GM04504 (cell line): ENCODE data around the gene DNAJC10.

ENCODE experiments used
- DNase-seq: peaks from one replicate; pipeline ENCODE4 v3.0.0-alpha.2; 2012; ENCODE audit warnings: low read depth

Gene DNAJC10

DNA sequence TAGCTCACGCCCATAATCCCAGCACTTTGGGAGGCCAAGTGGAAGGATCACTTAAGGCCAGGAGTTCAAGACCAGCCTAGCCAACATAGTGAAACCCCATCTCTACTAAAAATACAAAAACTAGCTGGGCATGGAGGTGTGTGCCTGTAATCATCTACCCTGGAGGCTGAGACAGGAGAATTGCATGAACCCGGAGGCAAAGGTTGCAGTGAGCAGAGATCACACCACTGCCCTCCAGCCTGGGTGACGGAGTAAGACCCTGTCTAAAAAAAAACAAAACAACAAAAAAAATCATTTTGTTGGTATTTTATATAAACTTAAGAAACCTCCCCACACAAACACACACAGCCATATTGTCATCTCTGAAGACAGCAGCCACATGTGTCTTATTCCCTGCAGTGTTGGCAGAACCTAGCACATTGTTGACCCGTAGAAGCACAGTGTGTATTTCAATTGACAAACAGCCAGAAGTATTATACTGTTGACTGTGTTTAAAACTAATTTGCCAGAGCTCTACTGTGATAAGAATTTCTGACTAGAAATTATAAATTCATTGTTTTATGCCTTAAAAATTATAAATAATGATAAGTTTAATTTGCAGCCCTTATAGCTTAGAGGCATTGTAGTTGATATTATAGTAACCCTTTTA, 68.1 kb downstream of the DNAJC10 start:
- DNase-seq = no peak

DNA sequence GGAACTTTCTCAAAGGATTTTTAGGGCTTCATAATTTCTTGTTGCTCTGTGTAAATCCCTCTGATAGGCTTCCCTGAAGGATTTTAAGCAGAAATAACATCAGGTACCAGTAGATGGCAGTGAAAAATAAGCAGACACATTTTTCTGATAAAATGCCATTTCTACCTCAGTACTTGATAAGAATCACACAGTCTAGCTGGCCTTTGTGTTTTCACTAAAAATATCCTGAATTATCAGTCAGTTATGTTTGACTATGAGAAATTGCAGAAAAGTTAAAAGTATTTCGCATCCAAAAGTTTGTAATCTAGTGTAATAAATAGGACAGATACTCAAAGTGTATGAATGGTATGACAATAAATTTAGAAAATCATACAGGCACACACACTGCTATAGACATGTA, 68.7 kb downstream of the DNAJC10 start:
- DNase-seq = no peak

DNA sequence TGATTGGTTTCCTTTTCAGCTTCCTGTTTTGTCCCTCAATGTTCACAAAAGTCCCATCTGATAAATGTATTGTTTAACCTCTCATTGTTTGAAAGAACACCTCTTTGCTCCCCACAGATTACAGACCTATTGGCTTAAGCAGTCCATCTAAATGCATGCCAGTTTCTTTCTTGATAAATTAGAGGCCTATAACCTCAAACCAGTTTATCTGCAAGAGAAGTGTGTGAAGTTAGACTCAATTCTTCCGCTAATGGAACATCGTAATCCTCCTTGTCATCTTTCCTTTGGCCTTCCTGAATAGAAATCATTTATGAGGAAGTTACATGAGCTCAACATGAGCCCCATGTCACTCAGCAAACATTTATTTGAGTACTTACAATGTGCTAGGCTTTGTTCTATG, 76.4 kb downstream of the DNAJC10 start:
- DNase-seq = no peak

DNA sequence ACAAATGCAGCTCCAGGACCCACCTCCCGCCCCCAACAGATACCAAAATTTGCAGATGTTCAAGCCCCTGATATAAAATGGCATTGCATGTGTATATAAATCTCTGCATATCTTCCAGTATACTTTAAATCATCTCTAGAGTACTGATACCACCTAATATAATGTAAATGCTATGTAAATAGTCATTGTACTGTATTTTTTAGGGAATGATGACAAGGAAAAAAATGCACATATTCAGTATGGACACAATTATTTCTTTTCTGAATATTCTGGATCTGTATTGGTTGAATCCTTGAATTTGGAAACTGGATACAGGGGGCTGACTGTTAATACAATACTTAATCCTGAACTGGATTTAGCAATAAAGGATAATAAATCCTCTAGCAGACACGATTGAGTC, 82.7 kb downstream of the DNAJC10 start:
- DNase-seq = no peak

DNA sequence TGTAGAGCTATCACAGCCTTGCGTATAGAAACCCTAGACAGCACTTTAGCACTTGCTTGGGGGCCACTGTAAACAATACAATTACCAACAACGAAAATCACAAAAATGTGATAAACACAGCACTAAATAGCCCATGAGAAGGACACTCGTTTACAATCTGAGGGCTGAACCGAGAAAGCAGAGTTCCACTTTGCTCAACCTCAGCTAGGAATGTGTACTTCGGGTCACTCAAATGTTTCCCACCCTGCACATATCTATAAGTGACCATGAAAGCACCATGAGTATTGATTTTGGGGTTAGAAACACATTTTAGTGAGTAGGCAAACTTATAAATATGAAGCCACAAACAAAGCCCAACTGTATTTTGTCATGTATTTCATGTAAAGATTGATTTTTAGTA, 88.1 kb downstream of the DNAJC10 start:
- no peak for DNase-seq

DNA sequence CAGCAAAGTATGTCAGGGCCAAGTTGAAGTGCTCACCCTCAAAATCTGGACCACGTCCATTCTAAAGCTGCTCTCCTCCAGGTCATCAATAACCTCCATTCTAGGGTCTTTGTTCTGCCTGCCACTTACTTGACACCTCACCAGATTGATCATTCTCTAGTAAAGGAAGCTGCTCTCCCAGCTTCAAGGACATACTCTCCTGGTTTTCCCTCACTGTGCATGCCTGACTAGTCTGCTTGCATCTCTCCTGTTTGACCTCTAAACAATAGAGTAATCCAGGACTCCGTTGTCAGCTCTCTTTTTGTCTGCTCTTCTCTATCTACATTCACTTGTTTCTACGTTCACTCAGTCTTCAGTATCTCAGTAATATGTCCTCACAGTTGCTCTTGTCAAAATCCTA, 91.3 kb downstream of the DNAJC10 start:
- DNase-seq = no peak

DNA sequence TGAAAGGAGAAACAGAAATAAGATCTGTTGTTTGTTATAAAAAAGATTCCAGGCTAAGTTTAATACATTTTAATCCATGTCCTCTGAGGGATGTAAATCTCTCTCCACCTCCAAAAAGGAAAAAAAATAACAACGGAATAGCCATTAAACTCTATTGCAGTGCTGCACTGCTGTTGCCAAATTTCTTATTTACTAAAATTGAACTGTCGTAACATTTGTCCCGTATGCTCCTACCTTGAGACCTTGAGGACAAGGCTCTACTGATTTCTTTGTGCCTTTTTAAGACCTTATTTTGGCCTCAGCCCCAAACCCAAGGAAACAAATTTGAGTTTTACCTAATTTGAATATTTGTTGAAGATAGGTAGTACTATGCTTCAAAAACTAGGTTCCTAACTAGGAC, 94.0 kb downstream of the DNAJC10 start:
- DNase-seq = no peak

DNA sequence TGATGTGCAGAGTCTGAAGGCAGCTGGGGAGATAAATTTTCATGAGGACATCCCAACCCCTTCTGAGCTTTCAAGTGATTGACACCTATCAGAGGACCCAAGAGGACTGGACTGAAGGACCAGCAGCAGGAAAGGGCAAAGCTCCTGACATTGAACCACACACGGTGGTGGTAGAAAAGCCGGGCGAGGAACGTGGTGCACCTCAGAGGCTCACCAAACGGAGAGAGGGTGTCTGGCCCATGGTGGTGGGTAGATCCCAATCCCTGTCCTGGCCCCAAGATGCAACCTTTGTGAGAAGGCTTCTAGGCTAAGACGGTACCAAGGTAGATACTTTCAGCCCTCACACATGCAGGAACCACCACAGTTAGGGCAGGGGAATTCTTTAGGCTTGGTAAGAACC, 98.3 kb downstream of the DNAJC10 start:
- DNase-seq = no peak

DNA sequence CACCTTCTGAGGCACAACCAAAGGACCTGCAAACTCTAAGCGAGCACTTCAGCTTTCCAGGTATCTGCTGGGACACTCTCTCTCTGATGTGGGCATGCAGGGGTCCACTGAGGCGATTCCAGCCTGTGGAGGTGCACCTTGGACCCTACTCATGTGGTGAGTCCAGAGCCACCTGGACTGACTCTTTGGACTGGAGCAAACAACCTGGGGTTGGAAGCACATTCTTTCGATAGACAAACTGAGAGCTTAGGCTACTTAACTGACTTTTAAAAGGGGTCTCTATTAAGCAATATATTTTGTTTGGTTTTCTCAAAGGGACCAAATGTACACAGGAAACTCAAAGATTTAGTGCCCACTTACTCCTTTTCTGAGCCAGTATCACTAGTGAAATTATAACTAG, 98.7 kb downstream of the DNAJC10 start:
- no peak for DNase-seq

DNA sequence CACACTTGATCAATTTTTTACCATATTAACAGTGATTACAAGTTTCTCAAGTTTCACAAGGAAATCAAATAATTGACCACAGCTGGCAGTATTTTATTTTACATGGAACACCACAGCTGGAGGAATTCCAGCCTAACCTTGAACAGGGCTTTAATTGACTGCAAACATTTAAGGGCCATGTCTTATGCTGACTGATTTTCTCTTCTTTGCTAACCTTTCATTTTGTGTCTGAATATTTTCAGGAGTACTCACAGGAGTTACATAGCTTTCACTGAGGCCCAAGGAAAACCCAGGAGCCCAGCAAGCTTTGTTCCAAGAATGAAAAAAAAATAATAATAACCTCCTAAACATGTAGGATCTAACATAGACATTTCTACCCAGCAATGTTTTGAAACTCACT, 100.8 kb downstream of the DNAJC10 start:
- DNase-seq = no peak

DNA sequence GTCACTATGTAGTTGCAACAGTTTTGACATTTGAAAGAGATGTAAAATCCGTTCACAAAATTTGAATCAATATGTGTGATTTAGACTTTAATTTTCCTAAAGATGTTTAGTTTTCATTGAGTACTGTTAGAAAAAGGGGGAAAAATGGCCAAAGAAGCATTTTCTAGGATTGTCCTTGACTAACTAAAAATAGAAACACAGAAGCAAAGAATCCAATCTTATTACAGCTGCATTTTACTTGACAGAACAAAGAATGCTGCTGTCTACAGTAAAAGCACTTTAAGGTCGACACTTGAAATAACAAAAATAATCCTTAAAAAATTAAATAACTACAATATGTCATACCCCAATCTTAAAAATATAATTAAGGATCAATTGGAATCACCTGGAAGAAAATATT, 101.5 kb downstream of the DNAJC10 start:
- no peak for DNase-seq

DNA sequence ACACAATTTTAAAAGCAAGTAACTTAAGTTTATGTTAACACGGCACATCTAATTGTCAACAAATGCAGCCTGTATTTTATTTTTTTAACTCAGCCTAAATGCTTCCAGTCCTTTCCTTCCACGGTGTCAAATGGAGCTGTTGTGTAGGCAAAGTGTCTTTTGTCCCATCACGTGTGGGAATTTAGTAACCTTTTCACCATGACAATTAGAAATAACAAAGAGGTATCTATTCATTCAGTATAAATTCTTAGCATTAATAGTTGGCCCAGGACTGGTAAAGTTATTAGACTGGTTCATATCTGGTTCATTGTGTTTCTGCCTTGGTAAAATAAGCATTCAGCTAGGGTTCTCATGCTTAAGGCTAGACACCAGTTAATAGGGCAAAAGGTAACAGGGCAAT, 102.4 kb downstream of the DNAJC10 start:
- no peak for DNase-seq

DNA sequence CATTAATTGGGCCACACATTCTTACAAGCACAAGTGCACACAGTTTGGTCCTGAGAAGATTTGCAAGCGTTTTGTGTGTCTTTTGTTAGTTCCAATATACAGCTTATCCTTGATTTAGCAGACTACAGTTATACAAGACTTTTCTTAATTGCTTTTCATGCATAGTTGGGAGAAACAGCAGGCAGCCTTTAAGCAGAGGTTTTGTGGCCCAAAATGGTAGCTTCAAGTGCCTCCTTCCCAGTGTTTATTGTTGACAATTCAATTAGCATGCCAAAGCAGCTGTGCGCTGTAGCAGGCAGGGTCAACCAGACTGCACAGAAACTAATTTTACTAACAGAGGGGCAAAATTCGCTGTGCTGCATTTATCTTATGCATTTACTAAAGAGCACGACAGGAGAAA, 102.9 kb downstream of the DNAJC10 start:
- DNase-seq = no peak

DNA sequence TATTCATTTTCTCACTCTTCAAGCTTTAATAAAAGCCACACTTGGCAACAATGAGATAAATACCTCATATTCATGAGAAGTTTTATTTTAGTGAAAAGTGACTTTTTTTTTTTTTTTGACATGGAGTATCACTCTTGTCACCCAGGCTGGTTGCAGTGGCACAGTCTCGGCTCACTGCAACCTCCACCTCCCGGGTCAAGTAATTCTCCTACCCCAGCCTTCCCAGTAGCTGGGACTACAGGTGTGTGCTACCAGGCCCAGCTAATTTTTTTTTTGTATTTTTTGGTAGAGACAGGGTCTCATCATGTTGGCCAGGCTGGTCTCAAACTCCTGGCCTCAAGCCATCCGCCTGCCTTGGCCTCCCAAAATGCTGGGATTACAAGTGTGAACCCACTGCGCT, 103.4 kb downstream of the DNAJC10 start:
- DNase-seq = no peak

DNA sequence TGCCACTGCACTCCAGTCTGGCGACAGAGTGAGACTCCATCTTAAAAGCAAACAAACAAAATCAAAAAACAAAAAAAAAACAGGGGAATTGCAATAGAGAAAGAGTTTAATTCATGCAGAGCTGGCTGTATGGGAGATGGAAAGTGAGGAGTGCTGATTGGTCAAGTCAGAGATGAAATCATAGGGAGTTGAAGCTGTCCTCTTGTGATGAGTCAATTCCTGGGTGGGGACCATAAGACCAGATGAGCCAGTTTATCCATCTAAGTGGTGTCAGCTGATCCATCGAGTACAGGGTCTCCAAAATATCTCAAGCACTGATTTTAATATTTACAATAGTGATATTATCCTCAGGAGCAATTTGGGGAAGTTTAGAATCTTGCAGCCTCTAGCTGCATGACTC, 105.1 kb downstream of the DNAJC10 start:
- DNase-seq = no peak

DNA sequence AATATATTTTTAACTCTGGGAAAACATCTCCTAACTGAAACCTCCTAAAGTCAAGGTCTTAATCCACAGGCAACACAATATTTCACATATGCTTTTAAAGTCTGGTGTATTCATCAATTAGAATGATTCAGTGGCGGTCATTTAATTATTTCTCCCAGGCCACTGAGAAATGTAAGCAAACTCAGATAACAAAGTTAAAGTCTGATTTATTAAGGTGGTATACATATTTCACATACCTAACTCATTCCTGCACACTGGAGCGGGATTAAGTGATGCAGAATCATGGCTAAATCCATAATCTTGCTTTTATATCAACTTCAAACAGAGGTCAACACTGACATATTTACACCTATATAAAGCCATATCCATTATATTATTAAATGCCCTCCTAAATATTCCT, 106.7 kb downstream of the DNAJC10 start:
- no peak for DNase-seq

DNA sequence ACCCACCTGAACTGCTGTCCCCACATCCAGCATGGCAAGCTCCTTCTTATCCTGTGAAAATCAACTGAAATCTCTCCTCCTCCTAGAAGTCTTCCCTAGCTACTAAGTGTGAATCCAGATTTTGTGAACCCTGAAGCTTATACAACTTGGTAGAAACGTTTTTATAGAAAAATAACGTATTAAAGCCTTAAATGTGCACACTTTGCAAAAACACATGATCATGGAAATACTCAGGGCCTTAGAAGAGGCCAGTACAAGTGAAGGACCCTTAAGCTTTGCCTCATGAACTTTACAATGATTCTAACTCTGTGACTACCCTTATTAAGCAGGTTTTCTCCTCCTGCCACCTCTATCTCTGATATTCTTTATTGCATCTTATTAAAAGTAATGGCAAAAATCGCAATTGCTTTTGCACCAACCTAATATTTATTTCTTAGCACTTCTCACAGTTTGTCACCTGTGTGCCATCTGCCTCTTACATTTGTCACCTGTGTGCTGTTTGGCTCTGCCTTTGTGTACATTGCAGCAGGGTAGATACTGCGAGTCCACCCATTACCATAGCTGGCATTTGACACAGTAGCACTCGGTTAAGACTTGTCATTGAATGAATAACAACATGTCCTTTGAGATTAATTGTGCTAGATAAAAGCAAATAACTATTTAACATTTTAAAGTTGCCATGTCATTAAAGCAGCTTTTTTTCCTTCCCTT, 108.2 kb downstream of the DNAJC10 start:
- no peak for DNase-seq

DNA sequence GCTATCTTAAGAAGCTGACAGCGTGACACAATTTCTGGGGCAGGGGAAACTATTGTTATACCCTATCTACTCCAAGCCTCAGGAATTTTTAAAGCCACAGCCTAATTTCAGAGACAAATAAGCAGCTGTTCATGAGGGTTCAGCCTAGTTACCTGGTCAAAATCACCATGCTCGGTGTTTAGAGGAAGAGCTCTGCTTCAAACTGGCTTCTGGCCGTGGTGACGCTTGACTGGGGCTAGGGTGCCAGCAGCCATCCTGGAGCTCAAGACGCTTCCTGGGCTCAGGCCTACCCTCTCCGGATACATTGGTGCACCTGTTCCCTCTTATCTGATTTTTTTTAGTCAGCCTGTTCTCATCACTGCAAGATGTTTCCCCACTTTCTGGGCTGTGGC, 108.7 kb downstream of the DNAJC10 start:
- no peak for DNase-seq

DNA sequence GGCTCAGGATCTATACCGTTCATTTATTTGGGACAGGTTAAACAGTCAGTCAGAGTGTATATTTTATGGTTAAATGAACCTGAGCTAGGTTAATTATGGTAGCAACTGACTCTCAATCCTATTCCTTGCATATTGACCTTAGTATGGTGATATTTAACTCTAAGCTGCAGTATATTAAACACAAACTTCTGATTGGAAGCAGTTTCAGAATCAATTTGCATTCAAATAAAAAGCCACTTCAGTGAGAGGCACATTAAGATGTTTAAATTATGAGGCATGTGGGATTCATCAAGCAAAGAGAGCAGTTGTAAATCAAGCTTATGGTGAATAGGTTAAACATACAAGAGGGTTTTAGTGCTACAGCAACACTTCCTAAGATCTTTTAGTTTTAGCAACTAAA, 110.0 kb downstream of the DNAJC10 start:
- no peak for DNase-seq

DNA sequence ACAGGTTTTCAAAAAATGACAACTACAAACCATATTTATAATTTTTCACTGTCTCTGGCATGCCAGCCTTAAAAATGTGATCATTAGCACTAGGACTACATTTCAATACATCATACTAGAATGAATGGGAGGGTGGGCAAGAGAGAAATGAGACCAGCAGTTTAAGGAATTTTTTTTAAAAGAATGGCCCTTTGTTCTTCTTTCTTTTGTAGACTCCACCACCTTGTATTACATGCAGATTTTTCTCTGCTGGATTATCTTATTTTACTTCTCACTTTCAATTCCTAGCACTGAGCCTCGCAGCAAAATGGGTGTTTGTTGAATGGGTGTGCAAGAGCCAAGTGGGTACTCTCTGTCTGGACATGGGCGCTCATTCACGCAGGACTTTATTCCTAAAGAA, 110.4 kb downstream of the DNAJC10 start:
- no peak for DNase-seq

DNA sequence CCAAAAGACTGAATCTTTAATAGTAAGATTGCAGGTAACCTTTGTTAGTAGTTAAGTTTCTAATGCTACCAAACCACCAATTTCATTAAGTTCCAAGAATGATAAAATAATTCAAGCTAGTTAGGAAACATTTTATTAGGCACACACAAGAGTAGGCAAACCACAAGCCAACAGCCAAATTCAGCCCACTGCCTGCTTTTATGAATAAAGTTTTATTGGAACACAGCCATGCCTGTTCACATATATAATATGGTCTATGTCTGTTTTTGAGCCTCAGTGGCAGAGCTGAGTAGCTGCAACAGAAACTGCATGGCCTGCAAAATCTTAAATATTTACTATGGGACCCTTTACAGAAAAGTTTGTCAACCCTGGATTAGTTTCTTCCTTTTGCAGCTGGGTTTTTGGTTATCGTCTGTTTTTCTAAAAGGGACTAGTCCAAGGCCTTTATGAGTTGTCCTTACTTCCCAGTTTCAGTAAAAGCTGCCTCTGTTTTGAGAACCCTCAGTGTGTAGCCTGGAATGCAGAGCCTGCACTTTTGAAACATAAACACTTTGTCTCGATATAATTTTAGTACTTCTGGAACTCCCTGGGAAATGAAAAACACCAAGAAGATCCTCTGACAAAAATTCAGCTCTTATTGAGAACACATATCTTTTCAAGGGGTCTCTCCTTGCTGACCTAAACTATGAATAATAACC, 111.3 kb downstream of the DNAJC10 start:
- DNase-seq = no peak

DNA sequence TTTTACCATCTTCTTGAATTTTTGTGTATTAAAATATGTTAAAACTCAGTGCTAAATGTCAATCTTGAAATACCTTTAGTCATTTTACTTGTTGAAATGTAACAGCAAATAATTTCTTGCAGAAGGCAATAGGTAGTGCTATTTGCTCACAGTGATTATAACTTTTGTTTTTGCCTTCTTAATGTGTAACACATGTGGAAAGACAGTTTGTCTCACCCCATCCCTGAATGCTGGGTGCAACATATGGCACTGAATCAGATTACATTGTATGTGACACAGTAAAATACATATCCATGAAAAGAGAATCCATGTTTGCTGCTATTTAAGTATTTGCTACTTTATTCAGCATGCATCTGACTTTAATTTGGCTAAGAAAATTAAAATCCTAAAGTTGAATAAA, 115.0 kb downstream of the DNAJC10 start:
- no peak for DNase-seq

DNA sequence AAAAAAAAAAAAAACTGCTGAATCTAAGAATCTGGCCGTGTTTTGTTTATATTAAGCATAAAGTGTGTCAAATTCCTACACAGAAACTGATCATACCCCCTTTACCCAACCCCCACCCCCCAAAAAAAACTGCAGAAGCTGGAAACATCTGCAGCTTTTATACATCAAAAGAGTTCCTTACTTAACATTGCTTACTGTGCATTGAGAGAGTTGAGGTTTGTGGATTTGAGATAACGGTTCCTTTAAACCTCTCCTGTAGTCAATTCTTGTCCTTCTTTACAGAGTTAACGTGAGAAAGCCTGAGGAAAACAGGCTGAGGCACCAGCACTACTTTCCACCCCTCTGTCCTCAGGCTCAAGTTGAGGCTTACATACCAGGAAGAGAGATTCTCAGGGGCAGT, 115.9 kb downstream of the DNAJC10 start:
- no peak for DNase-seq
